GM13976 (cell line): ENCODE data around the gene SETD2.

Source experiments
- DNase-seq: peaks from one replicate; pipeline ENCODE4 v3.0.0; 2012; ENCODE audit warnings: low spot score
- CTCF ChIP-seq: IDR thresholded peaks from 2 replicates; pipeline ENCODE4 v1.5.1; 2012; ENCODE audit warnings: borderline replicate concordance, mild to moderate bottlenecking; ENCODE audit not compliant: insufficient read depth; ENCODE audit errors: extremely low read depth, missing control alignments, control extremely low read depth
- in situ Hi-C: fragments of 300-500 bp; cut with MboI; formaldehyde crosslinking; loops from one replicate; pipeline ENCODE4 v1.12.0; 2022; ENCODE audit warnings: low sequenced_read_pairs, mixed read lengths, inconsistent platforms; ENCODE audit not compliant: unreplicated experiment

Gene SETD2

GRCh38 chr3:47162697-47163168, 1.2 kb downstream of the SETD2 start:
- no peak for TF ChIP-seq CTCF
- in situ Hi-C loops, result no loop called here
- DNase-seq, result no peak

GRCh38 chr3:47161983-47162696, 1.8 kb downstream of the SETD2 start:
- TF ChIP-seq CTCF, result no peak
- in situ Hi-C loops, result no loop called here
- no peak for DNase-seq

- DNase-seq, result no peak
- TF ChIP-seq CTCF, result no peak
- in situ Hi-C loops, result no loop called here
Observed at GRCh38 chr3:47159820-47160219, 4.1 kb downstream of the SETD2 start.

GRCh38 chr3:47158208-47158607, 5.7 kb downstream of the SETD2 start:
- no peak for DNase-seq
- in situ Hi-C loops, result no loop called here
- no peak for TF ChIP-seq CTCF

- no peak for DNase-seq
- in situ Hi-C loops, result no loop called here
- no peak for TF ChIP-seq CTCF
Observed at GRCh38 chr3:47156396-47156795, 7.5 kb downstream of the SETD2 start.

- no peak for TF ChIP-seq CTCF
- DNase-seq, result no peak
- in situ Hi-C loops, result no loop called here
Observed at GRCh38 chr3:47152578-47152977, 11.3 kb downstream of the SETD2 start.
